T follicular helper cell (primary cell): ENCODE data around the gene MAP2K5.

Source experiments
- DNase-seq: peaks from one replicate; pipeline ENCODE4 v3.0.0-alpha.2; 2020; ENCODE audit warnings: low read depth

Gene MAP2K5

DNA sequence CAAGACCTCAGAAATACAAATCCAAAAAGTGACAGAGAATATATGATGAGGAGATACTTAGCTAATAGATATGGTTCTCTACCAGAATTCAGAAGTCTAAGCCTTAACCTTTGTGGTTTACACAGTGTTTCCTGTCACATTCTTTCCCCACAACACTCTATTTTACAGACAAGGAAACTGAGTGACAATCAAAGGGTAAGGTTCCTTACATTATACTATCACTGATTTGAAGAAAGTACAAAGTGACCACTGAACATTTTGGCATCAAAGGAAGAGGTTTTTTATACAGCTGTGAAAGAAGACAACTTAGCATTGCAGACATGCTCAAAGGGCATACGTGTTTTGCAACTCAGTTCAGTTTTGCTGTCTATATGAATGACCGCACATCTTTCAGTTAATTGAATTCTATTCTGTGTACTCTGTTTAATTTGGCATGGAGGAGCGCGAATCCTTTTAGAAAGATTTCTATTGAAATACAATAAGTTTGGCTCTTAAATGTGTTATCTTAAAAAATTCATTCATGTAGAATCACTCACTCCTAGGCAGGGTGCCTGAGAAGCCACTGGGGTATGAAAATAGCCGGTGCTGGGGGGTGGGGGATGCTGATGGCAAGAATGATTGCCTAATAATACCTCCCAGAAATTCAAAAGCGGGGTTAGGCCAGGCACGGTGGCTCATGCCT, 216.3 kb downstream of the MAP2K5 start:
- no peak for DNase-seq

GRCh38 chr15:67760901-67761300, 218.4 kb downstream of the MAP2K5 start:
- no peak for DNase-seq

GRCh38 chr15:67761343-67761742, 218.8 kb downstream of the MAP2K5 start:
- no peak for DNase-seq

- DNase-seq = no peak
Measured at GRCh38 chr15:67762610-67763368, 220.3 kb downstream of the MAP2K5 start.

GRCh38 chr15:67765701-67766100, 223.2 kb downstream of the MAP2K5 start:
- DNase-seq = no peak

- no peak for DNase-seq
Measured at GRCh38 chr15:67766968-67767367, 224.5 kb downstream of the MAP2K5 start.

GRCh38 chr15:67768313-67768977, 225.9 kb downstream of the MAP2K5 start:
- no peak for DNase-seq

GRCh38 chr15:67769497-67770357, 227.2 kb downstream of the MAP2K5 start:
- no peak for DNase-seq

DNA sequence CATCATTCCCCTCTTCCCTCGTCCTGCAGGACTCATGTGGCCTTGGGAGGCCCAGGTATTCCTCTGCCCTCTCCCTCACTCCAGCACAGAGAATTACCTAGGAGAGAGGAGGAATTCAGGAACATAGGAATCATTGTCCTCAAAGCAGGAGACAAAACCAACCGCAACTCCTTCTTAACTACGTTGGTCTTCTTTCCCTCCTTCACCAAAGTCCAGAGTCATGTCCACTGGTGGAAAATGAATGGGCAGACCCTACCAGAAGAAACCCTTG, 227.8 kb downstream of the MAP2K5 start:
- DNase-seq = no peak

DNA sequence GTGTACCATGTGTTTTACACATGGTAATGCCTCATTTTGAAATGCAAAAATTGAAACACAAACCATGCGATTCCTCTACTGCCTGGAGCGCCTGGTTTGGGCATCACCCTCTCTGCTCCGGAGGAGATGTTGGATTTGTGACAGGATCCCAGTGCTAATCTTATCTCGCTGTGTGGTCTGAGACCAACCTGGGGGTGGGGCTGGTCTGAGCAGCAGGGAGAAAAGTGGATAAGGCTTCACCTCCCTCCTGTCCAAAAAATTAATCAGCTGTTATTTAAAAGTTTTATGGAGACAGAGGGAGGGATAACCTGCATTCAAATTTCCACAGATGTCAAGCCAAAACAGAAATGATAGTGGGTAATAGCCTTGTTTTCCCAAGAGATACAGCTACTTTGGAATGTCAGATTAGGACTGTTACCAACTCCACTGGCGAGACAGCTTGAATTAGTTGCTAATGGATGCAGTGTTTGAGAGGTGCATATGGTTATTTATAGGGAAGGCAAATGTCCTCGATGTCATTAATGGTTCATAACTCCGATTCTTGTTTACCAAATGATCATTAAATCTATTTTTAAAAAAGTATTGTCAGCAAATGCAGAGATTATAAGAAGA, 228.8 kb downstream of the MAP2K5 start:
- DNase-seq = no peak

- DNase-seq = no peak
Measured at GRCh38 chr15:67774626-67775025, 232.1 kb downstream of the MAP2K5 start.

DNA sequence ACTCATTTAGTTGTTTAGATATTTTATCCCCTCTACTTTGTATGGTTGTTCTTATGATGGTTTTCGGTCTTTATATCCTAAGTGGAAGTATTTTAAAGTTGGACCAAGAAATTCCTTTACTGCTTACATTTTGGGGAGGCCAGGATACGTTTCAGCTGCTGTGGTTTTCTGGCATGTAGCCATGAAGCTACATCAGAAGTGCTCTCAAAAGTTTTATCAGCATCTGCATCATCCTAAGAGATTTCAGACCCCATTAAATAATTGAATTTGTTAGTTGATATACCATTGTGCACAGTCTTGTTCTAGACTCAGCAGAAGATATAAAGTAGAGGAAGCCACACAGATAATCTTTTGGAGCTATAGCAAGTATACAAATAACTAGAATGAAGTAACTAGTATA, 232.7 kb downstream of the MAP2K5 start:
- DNase-seq = no peak

DNA sequence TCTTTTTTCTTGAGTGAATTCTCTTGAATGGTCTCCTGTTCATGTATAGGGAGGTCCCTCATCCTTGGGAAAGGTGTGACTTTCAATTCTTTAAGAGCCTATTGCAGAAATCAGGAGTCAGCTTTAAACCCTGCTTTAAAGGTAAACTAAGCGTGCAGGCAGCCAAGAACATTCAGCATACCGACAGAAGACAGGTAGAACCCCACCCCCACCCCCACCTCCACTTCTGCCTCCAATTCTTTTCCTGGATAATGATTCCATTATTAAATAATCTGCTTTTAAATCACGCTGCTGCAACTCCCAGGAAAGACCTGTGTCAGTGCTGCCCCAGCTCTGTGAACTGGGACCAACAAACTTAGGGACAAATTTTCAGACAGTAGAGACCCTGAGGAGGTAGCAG, 233.5 kb downstream of the MAP2K5 start:
- no peak for DNase-seq

GRCh38 chr15:67776600-67776999, 234.1 kb downstream of the MAP2K5 start:
- no peak for DNase-seq

DNA sequence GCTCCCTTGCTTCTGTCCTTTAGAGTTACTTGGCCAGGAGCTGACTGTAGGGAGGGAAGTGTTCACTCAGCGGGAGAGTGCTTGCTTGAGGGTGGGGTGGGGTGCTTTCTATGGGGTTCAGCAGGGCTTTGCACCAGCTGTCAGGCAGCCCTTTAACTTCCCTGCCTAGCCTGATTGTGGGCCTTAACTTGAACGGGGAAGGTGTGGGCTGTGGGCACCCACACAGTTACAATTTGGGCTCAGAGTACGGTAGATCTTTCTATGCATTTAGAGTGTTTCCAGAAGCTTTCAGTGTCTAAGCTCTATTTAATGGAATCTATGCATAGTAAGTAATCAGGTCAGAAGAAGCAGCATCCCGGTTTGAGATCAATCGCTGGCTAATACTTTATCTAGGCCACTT, 234.6 kb downstream of the MAP2K5 start:
- no peak for DNase-seq

DNA sequence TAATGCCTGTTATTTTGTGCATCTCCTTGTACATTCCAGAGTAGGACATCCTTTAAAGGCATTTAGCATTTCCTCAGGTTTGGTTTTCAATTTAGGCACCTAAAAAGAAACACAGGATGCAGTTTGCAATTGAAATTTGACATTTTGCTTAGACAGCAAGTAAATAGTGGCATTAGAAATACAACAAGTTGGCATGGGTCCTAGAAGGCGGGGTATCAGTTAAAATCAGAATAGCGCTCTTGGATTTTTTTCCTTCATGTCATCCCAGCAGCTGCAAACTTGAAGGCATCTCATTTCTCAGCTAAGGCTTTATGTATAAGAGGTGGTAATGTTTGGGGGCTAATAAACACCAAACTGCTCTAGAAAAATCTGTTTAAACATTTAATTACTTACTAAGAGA, 235.3 kb downstream of the MAP2K5 start:
- no peak for DNase-seq

- no peak for DNase-seq
Measured at GRCh38 chr15:67778968-67779548, 236.6 kb downstream of the MAP2K5 start.

- DNase-seq = no peak
Measured at GRCh38 chr15:67779549-67780111, 237.1 kb downstream of the MAP2K5 start.

DNA sequence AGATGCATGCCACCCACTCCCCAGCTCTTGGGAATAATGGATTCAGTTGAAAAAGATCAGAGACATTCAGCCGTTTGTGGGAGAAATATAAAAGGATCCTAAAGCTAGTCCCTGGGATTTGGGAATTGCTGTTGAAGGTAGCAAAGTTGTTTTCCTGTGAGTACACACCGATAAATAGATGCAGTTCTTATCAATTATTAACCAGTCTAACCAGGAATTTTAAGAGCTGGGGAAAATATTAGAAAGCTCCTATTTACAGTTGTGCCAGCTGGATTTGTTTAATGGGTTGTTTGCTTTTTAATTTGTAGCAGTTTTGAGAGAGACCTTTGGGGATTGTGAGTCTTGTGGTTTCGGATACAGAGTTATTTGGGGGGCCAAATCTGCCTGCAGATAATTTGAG, 238.6 kb downstream of the MAP2K5 start:
- DNase-seq = no peak

GRCh38 chr15:67781907-67782690, 239.6 kb downstream of the MAP2K5 start:
- DNase-seq = no peak

DNA sequence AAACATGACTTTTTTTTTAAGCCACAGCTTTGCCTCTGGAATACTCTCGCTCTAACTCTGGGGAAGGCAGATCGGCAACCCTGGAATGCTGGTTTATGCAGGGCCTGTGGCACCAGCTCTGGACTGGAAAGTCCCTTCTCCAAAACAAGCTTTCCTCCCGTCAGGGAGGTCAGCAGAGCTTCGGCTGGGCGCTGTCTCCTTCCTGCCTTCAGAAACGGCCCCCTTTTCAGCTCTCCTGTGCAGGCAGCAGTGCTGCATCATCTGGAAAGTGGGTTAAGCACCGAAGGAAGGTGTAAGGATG, 240.1 kb downstream of the MAP2K5 start:
- no peak for DNase-seq
